NCI-H1105 treated with DMSO at 0.1 percent for 48 hours (cell line): ENCODE measurements around the gene KCNK15.

Experiments used
- DNase-seq: peaks from one replicate; lab custom pipeline; 2025; lab: John Stamatoyannopoulos, UW

Gene KCNK15

GRCh38 chr20:44715499-44716308, 30.0 kb upstream of the KCNK15 start:
- no peak for DNase-seq

GRCh38 chr20:44716309-44717106, 29.2 kb upstream of the KCNK15 start:
- DNase-seq: no peak

- DNase-seq: no peak
These were observed 27.7 kb upstream of the KCNK15 start for GRCh38 chr20:44717986-44718385.

GRCh38 chr20:44719841-44720240, 25.8 kb upstream of the KCNK15 start:
- DNase-seq: no peak

GRCh38 chr20:44720621-44720996, 25.1 kb upstream of the KCNK15 start:
- DNase-seq: no peak

- no peak for DNase-seq
These were observed 24.5 kb upstream of the KCNK15 start for GRCh38 chr20:44720997-44721784.

GRCh38 chr20:44721785-44722054, 23.9 kb upstream of the KCNK15 start:
- DNase-seq: no peak

- DNase-seq: no peak
These were observed 22.7 kb upstream of the KCNK15 start for GRCh38 chr20:44722990-44723389.

GRCh38 chr20:44723391-44723790, 22.3 kb upstream of the KCNK15 start:
- no peak for DNase-seq

- no peak for DNase-seq
These were observed 21.8 kb upstream of the KCNK15 start for GRCh38 chr20:44723798-44724362.

GRCh38 chr20:44724423-44725091, 21.1 kb upstream of the KCNK15 start:
- DNase-seq: no peak

GRCh38 chr20:44725837-44726236, 19.8 kb upstream of the KCNK15 start:
- DNase-seq: no peak

- no peak for DNase-seq
These were observed 18.6 kb upstream of the KCNK15 start for GRCh38 chr20:44727039-44727438.

- no peak for DNase-seq
These were observed 18.0 kb upstream of the KCNK15 start for GRCh38 chr20:44727651-44728050.

GRCh38 chr20:44728801-44729443, 16.7 kb upstream of the KCNK15 start:
- peak; percentile 92 for DNase-seq

GRCh38 chr20:44730441-44730840, 15.2 kb upstream of the KCNK15 start:
- no peak for DNase-seq

- DNase-seq: no peak
These were observed 14.0 kb upstream of the KCNK15 start for GRCh38 chr20:44731657-44732056.

GRCh38 chr20:44732327-44732726, 13.3 kb upstream of the KCNK15 start:
- no peak for DNase-seq

- peak; percentile 50 for DNase-seq
These were observed 12.2 kb upstream of the KCNK15 start for GRCh38 chr20:44733341-44734069.

GRCh38 chr20:44734938-44735337, 10.7 kb upstream of the KCNK15 start:
- no peak for DNase-seq

- no peak for DNase-seq
These were observed 9.9 kb upstream of the KCNK15 start for GRCh38 chr20:44735816-44736169.
